SK-N-MC (cell line): Measurements from ENCODE around the gene MISP3.

Experiments
- EZH2 ChIP-seq: fragments of 200-600 bp; sonication (generic); IDR thresholded peaks from one replicate; pipeline ENCODE4 v1.6.1; 2017; ENCODE audit warnings: antibody characterized with exemption
- FOXP2 ChIP-seq: optimal IDR thresholded peaks from 2 replicates; pipeline ENCODE3; 2011; ENCODE audit warnings: mild to moderate bottlenecking, moderate library complexity; ENCODE audit not compliant: insufficient read depth; ENCODE audit errors: extremely low read length, control extremely low read depth
- POLR2AphosphoS5 ChIP-seq: IDR thresholded peaks from 2 replicates; pipeline ENCODE4 v1.6.1; 2012; ENCODE audit warnings: mild to moderate bottlenecking, low read depth, low read length, borderline replicate concordance

DNA sequence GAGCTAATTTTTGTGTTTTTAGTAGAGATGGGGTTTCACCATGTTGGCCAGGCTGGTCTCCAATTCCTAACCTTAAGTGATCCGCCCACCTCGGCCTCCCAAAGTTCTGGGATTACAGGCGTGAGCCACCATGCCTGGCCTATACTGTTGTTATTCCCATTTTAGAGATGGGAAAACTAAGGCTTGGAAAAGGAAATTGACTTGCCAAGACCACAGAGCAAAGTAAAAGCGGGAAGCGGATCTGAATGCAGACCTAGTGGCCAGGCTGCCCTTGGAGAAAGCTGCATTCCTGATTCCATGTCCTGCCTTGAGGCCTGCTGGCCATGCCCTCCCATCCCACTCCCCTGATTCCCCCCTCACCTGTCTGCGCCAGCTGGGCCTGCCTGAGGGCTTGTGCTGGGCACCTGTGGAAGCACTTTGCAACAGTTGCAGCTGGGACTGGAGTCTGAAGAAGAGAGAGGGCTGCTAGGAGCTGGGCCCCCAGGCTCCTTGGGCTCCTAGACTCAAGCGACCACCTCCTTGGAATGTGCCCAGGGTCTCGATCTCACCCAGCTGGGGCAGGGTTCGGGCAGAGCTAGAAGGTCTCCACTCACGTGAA lies 16.4 kb upstream of the MISP3 start:
- no peak for TF ChIP-seq POLR2AphosphoS5
- TF ChIP-seq EZH2: no peak
- TF ChIP-seq FOXP2: no peak
